Activated T-cell treated with anti-CD3 and anti-CD28 coated beads for 1 hour (primary cell): ENCODE measurements around the gene FANCI.

Source experiments
- DNase-seq: peaks from one replicate; pipeline ENCODE4 v3.0.0-alpha.2; 2020; ENCODE audit warnings: low read depth

FANCI gene

DNA sequence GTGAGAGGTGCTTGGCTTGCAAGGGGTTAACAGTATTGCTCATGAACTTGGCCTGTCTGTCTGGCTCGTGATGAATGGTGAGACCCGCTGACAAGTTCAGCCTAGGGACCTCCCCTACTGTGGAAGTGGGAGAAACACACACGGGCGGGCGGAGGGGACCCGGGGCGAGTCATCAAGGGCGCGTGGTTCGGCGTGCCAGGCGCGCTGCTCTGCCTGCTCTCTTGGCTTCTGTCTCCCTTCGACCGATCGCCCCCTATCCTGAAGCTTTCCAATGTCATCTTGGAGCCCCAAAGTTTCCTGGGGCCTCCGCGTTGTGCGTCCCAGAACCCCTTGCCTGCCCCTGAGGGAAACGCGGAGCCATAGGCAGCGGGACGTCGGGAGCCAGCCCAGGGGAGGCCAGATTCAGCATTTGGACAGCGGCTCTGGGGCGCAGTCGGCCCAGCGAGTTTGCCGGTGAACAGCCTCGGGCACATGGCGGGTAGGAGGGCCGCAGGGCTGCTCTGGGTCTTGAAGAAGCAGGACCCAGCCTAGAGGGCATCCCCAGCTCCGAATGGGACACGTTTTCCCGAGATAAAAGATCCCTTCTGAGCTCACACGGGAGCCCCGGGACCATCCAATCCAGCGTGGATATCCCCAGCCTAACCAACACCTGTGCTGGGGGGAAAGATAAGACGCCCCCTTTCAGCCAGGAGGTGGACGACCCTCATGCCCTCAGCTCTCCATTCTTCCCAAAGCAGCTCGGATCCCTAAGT lies 117.8 kb downstream of the FANCI start:
- DNase-seq = peak; percentile 46

DNA sequence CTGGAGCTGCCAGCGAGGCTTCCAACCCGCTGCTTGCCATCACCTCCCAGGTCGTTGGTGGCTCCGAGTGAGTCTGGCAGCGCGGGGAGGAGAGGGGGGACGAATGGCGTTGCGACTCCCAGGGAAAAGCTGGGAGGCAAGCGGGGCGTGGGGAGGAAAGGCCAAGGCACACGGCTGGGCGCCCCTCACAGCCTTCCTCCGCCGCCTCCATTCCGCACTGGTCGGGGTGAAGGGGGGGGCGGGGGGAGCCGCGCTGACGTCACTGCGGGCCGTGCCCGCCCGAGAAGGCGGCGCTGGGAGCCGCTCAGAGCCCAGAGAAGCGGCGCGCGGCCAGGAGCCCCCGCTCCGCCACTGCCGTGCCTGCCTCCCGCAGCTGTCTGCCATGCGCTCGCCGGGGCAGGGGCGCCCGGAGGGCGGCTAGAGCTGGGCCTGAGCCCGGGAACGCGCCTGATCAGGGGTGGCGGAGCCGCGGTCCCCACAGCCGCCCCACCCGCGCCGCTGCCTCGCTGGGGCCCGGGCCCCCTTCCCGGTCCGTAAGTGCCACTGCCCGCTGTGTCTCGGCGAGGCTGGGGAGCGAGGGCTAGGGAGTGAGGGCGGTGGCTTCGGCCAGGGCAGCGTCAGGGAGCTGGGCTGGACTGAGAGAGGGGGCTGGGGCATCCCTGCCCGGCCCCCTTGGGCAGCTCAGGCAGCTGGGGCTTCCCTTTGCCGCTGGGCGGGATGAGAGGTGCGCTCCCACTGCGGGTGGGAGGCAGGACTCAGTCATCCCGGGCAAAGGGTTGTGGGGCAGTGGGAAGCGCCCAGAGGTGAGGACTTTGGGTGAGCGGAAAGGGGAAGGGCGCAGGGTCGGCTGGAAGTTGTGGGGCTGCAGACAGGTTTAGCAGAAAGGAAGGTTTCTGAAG lies 118.7 kb downstream of the FANCI start:
- no peak for DNase-seq

DNA sequence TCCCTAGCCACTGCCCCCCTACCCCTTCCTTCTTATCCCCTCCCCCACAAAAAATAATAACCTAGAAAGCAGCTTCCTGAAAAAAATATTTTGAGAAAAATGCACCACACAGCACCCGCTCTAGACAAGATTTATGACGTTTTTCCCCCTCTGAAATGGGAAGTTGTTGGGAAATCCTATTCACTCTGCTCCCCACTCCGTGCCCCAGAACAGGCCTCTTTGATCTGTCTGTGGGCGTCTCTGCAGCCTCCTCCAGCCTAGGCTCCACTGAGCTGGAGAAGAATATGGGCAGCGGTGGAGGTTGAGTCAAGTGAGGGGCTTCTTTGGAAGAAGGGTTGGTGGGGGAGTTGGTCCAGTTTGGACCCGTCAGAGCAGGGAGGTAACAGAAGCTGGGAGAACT lies 119.4 kb downstream of the FANCI start:
- no peak for DNase-seq

DNA sequence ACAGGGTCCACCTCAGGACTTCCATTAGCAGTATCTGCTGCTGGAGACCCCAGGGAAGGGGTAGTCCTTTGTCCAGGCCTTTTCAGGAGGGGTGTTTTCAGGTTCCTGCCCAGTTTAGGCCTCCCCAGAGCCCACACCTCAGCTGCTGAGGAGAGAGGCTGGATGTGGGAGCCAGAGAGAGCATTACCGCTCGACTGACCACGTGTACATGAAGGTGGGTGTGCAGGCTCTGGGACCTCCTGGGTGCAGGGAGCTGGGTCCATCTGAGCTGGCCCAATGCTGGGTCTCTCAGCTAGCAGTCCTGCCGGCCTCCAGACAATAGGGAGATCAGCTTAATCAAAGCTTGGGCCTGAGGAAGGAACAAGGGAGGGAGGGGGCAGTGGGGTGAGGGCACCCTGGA lies 120.0 kb downstream of the FANCI start:
- DNase-seq = no peak

DNA sequence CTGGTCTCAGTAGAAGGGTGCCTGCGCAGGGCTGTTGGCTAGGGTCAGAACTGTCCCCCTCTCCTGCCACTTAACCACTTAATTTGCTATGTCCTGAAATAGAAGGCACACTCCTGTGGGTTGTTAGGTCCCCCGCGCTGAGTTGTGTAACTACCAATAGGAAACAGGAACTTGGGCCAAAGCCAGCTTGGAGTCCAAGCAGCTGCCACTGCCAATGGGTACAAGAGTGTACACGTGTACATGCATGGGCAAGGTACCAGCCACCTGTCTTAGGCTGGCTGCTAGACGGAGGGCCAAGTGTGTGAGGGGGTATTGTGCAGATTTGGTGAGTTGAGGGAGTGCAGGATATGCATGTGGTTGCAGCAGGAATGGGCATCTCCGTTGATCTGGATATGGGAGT lies 120.6 kb downstream of the FANCI start:
- DNase-seq = no peak

DNA sequence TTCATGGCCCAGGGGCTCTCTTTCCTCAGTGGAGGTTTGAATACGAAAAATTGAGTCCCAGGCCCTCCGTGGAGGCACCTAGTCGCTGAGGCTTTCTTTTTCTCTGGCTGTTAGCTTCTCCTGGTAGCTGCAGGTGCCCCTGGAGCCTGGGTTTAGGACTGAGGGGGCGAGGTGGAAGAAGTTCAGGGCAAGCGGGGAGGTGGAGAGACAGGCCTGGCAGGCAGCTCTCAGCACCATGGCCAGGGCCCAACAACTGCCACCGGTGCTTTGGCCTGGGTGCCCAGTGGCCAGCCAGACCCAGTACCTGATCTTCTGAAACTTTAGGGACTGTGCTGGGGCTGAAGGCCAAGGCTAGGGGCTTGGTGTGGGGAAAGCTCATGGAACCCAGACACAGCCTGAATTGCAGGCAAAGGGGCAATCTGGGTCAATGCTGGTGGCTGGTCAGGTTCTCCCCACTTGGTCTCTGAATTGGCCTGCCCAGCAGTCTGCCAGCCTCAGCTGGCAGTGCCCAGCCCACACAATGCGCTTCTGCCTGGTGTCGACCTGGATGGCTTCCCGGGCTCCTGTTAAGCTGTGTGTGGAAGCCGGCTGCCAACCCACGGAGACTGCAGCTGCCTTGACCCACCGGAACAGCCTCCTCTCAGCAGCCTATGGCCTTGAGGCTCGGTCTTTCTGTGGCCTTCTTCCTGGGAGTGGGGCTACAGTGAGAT lies 121.1 kb downstream of the FANCI start:
- no peak for DNase-seq

DNA sequence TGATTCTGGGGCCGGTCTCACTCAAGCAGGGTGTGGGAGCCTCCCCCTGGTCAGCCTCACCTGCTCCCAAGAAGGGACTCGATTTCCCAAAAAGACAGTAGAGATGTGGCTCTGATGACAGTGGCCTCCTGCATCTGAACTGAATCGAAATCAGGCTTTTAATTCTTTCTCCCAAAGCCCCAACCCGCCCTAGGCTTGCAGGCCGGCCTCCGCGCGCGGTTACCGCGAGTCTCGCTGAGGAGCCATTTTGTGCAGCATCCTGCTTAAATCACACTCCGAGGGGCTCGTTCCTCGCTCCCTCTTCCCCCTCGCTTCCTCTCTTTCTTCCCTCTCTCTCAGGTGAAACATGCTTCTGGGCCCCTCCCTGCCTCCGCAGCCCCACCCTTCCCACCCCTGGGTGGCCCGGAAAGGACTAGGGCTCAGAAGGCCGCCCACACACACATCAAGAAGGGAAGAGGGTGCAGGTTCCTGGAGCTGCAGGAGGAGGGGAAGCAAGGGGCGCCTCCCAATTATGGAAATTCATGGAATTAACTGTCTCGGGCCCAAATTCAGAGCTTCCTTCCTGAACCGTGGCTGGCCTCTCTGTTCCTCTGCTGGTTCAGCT lies 121.8 kb downstream of the FANCI start:
- DNase-seq = no peak
